Lower lobe of right lung (tissue), 2 donors: Measurements from ENCODE around the gene ITGB5. TPM values are rescaled to one million over a fixed set of nuclear protein-coding genes. Genes with fewer than 3 reads are reported as not detected.
A peak's percentile ranks its signal among the peaks of the same experiment; 100 is the strongest.

Source experiments
- ATAC-seq, 2 donors: fragments of 200-7000 bp; cut with Tn5 transposase; one replicate each; pipeline ENCODE4 v1.9.1; 2020 to 2022; ENCODE audit warnings: mild to moderate bottlenecking in 2 of 2, moderate library complexity in 2 of 2
- DNase-seq: peaks from one replicate; pipeline ENCODE4 v3.0.0-alpha.2; 2020
- H3K27ac ChIP-seq: fragments of 200-600 bp; one replicate; pipeline ENCODE4 v1.8.0; 2022
- H3K27me3 ChIP-seq: fragments of 200-600 bp; one replicate; pipeline ENCODE4 v1.8.0; 2022; ENCODE audit warnings: low read depth
- H3K36me3 ChIP-seq: fragments of 200-600 bp; one replicate; pipeline ENCODE4 v1.8.0; 2022; ENCODE audit warnings: mild to moderate bottlenecking
- H3K4me1 ChIP-seq: fragments of 200-600 bp; one replicate; pipeline ENCODE4 v1.8.0; 2022
- H3K4me3 ChIP-seq: fragments of 200-600 bp; one replicate; pipeline ENCODE4 v1.8.0; 2022; ENCODE audit warnings: mild to moderate bottlenecking
- H3K9me3 ChIP-seq: fragments of 200-600 bp; one replicate; pipeline ENCODE4 v1.8.0; 2022
- intact Hi-C: fragments of 100-400 bp; cut with DNase I; formaldehyde crosslinking; loops from one replicate; pipeline ENCODE4 v1.11.0; 2022
- total RNA-seq: library from RNA; stranded (reverse); fragmentation: NEBNext Ultra II Directional; extraction: Animal tissue kit (Norgen Biotek cat#: 25700); gene quantifications from one replicate; pipeline ENCODE4 v1.2.1, GENCODE V29; 2021
- TF ChIP-seq, protein P1 (sequence below): fragments of 200-600 bp; IDR thresholded peaks from one replicate; pipeline ENCODE4 v1.8.0; 2022; ENCODE audit warnings: antibody characterized with exemption, mild to moderate bottlenecking
- donor health status: DM: no; HTN: yes; CAD: no; lungs with severe emphysema.

Gene ITGB5
- total RNA-seq, 1 donor from 2014 or later: 93.1 TPM

DNA sequence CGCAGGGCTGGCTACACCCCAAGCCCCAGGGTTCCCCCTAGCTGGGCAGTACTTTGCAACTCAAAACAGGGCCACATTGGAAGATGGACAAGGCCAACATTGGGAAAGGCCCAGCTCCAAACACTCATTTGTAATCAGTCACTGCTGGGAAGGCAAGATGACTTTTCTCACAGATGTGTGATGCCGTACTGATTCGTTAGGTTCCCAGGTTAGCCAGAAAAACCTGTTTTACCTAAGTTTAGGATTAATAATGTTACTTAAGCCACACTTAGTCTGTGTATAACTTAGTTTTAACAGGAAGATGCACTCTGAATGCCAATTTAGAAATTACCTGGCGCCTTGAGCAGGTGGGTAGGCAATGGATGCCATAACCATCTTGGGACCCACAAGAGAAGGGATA is 71.0 kb downstream of the ITGB5 start:
- TF ChIP-seq, protein P1, sequence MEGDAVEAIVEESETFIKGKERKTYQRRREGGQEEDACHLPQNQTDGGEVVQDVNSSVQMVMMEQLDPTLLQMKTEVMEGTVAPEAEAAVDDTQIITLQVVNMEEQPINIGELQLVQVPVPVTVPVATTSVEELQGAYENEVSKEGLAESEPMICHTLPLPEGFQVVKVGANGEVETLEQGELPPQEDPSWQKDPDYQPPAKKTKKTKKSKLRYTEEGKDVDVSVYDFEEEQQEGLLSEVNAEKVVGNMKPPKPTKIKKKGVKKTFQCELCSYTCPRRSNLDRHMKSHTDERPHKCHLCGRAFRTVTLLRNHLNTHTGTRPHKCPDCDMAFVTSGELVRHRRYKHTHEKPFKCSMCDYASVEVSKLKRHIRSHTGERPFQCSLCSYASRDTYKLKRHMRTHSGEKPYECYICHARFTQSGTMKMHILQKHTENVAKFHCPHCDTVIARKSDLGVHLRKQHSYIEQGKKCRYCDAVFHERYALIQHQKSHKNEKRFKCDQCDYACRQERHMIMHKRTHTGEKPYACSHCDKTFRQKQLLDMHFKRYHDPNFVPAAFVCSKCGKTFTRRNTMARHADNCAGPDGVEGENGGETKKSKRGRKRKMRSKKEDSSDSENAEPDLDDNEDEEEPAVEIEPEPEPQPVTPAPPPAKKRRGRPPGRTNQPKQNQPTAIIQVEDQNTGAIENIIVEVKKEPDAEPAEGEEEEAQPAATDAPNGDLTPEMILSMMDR: no peak
- peaks cover 31% of the 10 kb centered on the region for H3K36me3 ChIP-seq
- H3K27me3 ChIP-seq: no peaks in the 10 kb centered on the region
- no peak overlapping the region for H3K27ac ChIP-seq
- no peak for DNase-seq
- no peak for ATAC-seq
- no peak overlapping the region for H3K4me3 ChIP-seq
- no peaks in the 10 kb centered on the region for H3K9me3 ChIP-seq
- intact Hi-C loops: no loop called here
- peaks cover 26% of the 10 kb centered on the region for H3K4me1 ChIP-seq

DNA sequence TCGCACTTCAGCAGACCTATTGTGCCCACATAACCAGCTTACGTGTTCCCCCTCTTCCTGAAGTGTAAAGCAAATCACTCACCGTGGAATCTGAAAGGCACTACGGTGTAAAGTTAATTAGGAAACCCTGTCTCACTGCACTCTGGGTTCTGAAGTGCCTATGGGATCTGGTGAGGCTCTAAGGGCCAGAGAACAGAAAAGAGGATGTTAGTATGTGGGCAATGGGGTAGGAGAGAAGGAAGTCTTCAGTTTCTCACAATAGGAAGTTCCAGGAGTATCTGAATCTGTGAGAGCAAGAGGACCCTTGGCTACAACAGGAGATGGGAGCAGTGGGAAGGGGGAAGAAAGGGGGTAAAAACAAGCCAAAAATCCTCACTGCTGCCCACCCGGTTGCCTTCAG is 71.4 kb downstream of the ITGB5 start:
- TF ChIP-seq, protein P1: no peak
- peaks cover 26% of the 10 kb centered on the region for H3K4me1 ChIP-seq
- DNase-seq (no peak), ATAC-seq (peak in 1 of 2 donors; percentile 38)
- H3K27me3 ChIP-seq: no peaks in the 10 kb centered on the region
- H3K4me3 ChIP-seq: no peak overlapping the region
- H3K36me3 ChIP-seq: peaks cover 27% of the 10 kb centered on the region
- intact Hi-C loops: no loop called here
- H3K27ac ChIP-seq: no peak overlapping the region
- no peaks in the 10 kb centered on the region for H3K9me3 ChIP-seq

DNA sequence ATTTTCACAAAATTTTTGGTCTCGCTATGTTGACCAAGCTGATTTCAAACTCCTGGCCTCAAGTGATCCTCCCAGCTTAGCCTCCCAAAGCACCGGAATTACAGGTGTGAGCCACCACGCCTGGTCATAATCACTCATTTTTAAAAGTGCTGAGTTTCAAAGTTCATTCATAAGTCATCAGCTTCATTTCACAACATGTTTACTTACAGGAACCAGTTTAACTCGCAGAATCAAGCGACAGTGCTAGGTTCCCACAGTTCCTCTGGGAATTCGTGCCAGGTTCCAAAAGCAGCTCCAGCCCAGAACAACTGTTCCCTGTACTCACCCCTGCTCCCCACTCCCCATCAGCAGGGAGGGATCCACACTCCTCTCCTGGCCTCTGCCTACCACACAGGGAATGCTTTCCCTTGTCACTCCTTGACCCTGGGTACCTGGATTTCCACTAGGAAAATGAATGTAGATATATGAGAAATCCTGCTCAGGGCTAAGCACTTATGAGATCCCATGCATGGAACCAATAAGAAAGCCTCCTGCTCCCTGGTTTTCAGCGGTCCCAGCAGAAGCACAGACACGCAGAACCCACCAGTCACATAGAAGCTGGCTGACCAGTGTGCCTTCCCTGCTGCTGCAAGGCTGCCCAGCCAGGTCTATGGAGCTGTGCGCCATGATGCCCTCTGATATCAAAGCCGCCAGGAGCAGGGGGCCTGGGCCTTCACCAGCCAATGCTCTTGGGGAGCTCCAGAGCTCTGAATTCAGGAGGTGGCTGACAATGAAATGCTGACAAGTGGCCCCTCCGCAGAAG is 72.3 kb downstream of the ITGB5 start:
- Histone ChIP-seq H3K4me3 (no peak overlapping the region), H3K27ac (no peak overlapping the region), H3K4me1 (peaks cover 26% of the 10 kb centered on the region), H3K9me3 (no peaks in the 10 kb centered on the region), H3K27me3 (no peaks in the 10 kb centered on the region), H3K36me3 (peaks cover 21% of the 10 kb centered on the region)
- DNase-seq (no peak), ATAC-seq (peak; percentile 26 to 54)
- intact Hi-C loops: no loop called here
- TF ChIP-seq, protein P1: no peak

DNA sequence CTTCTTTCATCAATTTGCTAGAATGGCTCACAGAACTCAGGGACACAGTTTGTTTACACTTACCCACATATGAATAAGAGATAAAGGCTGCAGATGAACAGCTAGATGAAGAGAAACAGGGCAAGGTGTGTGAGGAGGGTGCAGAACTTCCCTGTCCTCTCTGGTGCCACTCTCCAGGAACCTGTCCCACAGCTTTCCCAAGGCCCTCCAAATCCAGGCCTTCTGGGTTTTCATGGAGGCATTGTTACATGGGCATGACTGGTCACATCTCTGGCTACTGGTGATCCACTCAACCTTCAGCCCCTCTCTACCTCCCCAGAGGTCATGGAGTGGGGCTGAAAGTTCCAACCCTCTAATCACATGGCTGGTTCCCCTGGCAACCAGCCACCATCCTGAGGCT is 73.6 kb downstream of the ITGB5 start:
- H3K4me3 ChIP-seq: no peak overlapping the region
- no peak for DNase-seq
- no peak for ATAC-seq
- intact Hi-C loops: no loop called here
- H3K36me3 ChIP-seq: peaks cover 21% of the 10 kb centered on the region
- H3K4me1 ChIP-seq: peaks cover 26% of the 10 kb centered on the region
- H3K27me3 ChIP-seq: no peaks in the 10 kb centered on the region
- H3K27ac ChIP-seq: peak overlapping the region; percentile 12
- TF ChIP-seq, protein P1: no peak
- no peaks in the 10 kb centered on the region for H3K9me3 ChIP-seq

DNA sequence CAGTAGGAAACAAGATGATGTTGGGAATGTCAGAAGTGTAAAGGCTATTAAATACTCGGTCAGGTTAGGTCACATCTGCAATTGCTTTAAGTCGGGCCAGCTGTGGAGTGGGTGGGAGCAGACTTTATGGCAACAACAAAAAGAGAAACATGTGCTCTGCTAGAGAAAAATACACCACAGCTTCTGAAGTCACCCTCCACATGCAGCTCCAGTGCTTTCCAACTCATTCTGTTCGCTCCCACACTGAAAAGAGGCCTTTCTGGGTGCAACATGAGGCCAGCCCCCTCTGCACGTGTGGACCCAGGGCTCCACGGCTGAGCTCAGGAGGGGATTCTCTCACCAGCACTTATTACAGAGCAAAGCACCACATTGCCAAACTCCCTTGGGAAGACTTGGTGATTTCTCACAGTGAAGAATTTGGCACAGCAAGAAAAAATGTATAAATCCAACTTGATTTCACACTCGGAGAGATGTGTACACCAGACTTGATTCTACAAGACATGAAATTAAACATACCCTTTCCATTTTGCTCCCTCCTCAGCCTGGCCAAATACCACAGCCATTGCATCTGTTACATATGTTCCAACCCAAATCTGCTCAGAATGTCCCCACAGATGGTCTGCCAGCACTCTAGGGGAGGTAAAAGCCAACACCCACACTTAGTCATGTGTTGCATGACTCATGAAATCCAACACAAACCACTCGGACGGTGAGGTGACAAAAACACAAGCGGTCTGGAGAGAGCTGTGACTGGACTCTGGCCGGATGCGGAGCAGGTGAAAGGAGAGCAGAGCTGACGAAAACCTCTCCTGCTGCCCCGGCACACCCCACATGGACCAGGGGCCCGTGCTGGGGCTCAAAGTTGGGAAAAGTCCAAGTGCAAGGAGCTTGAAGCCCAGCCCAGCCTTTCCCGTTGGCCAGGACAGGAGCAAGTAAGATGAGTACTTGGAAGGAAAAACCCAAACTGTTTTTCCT is 74.6 kb downstream of the ITGB5 start:
- Histone ChIP-seq H3K4me3 (no peak overlapping the region), H3K4me1 (peaks cover 26% of the 10 kb centered on the region), H3K36me3 (peaks cover 19% of the 10 kb centered on the region), H3K9me3 (no peaks in the 10 kb centered on the region), H3K27ac (peak overlapping the region; percentile 12), H3K27me3 (no peaks in the 10 kb centered on the region)
- intact Hi-C loops: no loop called here
- ATAC-seq (peak; percentile 63 to 72), DNase-seq (no peak)
- TF ChIP-seq, protein P1: no peak
